GM18517 (cell line): ENCODE results near the gene PDF.
"Not testable (repeated sequence)": the region's sequence is repeated elsewhere in the genome, so short reads cannot be mapped to it uniquely, and the experiment has no call there.

Experiments used
- ATAC-seq: cut with Tn5 transposase; IDR thresholded peaks from one replicate; pipeline ENCODE4 v1.9.1; 2021; ENCODE audit warnings: mild to moderate bottlenecking, moderate library complexity; ENCODE audit not compliant: unreplicated experiment

PDF gene, protein sequence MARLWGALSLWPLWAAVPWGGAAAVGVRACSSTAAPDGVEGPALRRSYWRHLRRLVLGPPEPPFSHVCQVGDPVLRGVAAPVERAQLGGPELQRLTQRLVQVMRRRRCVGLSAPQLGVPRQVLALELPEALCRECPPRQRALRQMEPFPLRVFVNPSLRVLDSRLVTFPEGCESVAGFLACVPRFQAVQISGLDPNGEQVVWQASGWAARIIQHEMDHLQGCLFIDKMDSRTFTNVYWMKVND

DNA sequence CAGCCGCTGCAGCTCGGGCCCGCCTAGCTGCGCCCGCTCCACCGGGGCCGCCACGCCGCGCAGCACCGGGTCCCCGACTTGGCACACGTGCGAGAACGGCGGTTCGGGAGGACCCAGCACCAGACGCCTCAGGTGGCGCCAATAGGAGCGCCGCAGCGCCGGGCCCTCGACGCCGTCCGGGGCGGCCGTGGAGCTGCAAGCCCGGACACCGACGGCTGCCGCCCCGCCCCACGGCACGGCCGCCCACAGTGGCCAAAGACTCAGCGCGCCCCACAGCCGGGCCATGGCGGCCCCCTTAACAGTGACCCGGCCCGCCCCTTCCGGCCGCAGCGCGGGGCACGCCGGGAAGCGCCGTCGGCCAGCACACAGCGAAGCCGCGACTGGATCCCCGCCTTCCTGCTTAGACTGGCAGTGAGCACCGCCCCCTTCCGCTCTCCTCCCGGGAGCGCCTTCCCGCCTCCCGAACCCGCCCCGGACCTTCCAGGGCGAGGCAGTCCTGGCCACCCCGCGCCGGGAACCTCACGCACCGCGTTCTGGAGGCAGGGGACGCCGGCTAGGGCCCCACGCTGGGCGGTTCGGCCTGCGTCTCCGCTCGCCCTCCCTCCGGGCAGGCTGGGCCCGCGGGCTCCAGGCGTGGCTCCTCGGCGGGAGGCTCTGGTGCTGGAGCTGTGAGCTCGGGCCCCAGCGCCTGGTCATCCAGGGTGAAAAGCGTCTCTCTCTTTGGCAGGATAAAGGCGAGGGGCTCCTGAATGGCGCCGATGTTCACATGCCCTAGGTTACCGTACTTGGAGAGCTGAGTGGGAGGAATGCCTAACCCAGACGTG is at the start of gene PDF:
Gene PDF (minus strand): TSS at position 303 of the 824 bp plus-strand sequence. CDS start 18 bp downstream, at position 285.
- peak; percentile 88 for ATAC-seq

DNA sequence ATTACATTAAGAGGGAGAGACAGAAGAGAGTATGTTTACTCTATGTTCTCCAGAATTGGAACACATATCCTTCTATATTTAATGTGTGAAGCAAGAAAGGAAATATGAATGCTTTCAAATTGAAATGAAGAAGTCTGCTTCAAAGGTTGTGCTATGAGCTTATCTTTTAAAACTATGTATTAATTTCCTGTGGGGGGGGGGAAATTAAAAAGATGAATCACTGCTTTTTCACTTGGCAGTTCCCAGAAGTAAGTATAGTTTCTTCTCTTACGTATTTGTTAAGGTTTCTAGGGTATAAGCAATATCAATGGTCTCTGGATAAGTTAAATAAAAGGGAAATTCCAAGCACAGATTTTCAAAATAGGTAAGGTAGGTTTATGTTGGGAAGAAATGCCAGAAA is 48.4 kb upstream of the PDF start:
- ATAC-seq: no peak

DNA sequence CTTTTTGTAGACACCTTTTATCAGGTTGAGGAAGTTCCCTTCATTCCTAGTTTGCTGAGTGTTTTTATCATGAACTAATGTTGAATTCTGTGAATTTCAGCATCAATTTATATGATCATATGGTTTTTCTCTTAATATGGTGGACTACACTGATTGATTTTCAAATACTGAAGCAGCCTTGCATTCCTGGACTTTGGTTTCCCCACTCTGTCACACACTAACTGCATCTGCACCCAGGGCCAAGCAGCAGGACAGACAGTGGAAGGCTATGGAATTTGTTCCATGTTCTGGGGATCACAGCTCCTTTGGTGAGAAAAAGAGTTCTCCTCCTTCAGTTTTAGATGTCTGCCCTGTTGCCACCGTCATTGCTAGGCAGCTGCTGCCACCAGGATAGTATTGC is 47.6 kb upstream of the PDF start:
- ATAC-seq: no peak

DNA sequence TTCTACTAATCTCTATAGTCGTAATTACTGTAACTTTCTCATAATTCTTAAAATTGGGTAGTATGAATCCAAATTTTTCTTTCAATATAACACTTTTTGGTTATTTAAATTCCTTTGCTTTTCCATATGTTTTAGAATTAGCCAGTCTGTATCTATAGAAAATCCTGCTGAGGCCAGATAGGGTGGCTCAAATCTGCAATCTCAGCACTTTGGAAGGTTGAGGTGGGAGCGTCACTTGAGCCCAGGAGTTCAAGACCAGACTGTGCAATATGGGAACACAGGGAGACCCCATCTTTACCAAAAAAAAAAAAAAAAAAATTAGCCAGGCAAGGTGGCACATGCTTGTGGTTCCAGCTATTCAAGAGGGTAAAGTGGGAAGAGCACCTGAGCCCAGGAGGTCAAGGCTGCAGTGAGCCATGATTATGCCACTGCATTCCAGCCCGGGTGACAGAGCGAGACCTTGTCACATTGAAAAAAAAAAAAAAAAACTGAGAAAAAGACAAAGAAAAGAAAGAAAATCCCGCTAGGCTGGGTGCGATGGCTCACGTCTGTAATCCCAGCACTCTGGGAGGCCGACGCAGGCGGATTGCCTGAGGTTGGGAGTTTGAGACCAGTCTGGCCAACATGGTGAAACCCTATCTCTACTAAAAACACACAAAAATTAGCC is 46.1 kb upstream of the PDF start:
- ATAC-seq: no peak

DNA sequence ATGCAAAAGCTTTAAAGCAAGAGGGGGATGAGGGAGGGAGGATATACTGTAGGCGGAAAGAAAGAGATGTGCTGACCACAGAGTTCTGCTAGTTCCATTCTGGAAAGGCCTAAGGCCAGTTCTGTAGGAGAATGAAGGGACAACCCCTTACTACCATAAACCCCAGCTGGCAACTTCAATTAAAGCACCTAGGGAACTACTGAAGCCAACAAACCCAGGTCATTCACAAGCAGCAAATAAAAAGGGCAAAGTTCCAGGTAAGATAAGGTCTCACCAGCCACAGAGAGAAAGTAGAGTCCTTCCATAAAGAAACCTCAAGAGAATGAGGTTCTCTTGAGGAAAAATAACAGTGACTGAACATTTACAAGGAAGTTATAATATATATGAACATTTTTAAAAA is 42.6 kb upstream of the PDF start:
- ATAC-seq: no peak

DNA sequence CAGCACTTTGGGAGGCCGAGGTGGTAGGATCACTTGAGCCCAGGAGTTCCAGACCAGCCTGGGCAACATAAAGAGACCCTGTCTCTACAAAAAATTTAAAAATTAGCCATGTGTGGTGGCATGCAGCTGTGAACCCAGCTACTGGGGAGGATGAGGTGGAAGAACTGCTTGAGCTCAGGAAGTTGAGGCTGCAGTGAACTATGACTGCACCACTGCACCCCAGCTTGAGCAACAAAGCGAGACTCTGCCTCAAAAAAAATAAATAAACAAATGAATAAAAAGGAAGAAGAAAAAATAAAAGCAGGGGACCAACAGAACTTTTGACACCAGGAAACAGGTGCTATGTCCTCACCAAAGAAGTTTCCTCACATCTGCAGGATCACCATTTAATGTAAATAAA is 41.2 kb upstream of the PDF start:
- ATAC-seq: no peak

DNA sequence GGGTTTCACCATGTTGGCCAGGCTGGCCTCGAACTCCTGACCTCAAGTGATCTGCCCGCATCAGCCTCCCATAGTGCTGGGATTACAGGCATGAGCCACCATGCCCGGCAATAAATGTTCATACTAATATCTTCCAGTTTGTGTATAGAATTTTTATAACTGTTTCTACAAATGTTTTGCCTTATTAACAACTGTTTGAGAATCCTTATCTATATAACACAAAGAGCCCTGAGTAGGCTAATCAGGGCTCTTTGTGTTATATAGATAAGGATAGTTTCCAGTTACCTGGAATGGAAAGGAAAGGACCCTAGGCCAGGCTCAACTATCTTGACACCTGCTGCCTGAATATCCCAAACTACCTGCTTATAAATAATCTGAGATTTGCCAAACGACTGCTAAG is 38.5 kb upstream of the PDF start:
- ATAC-seq: no peak

DNA sequence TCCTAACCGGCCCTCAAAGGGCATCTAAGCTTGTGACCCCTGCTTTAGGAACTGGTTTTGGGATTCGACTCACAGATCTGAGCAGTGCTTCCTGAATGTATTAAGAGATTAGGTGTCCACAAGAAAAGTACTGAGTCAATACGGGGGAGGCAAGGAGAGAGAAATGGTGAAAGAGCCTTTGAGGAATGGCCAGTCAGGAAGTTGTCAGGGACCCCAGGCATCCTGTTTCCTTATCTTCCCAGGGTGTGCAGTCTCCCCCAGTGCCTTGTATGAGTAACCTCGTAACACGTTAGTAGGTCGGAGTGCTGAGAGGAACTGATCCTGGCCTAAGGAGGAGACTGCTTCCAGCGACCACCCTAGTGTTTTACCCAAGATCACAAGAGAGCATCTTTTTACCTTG is 37.6 kb upstream of the PDF start:
- ATAC-seq: no peak

DNA sequence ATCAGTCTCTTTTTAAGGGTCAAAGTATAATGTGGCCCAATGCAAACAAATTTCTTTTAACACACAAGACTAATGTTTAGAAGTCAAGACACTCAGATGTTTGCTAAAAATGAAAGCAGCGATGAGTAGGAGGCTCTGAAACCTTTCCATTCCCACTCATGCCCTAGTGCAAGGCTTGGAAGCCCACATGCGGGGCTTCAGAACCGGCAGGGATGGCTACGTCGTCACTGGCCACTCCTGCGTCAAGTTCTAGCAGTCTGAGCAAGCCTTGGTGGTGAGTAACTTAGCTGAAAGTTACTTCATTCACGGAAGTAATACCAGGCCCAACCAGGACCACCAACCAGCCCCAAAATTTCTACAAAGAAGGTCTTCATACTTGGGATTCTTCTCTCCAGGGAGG is 36.0 kb upstream of the PDF start:
- ATAC-seq: no peak

DNA sequence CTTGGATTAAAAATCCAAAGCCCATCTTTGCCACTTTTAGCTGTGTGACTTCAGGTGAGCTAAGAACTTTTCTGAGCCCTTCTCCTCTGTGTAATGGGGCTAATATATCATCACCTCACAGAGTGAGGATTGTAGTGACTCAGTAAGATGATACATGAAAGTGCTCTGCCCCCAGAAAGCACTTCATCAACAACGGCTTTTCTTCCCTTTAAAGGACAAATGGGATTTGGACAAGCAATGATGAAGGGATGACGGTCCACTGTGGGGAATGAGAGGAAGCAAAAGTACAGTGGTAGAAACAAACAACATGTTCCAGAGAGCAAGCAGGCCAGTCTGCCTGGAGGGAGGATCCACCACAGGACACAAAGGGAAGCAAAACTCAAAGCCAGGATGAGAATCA is 35.5 kb upstream of the PDF start:
- no peak for ATAC-seq

DNA sequence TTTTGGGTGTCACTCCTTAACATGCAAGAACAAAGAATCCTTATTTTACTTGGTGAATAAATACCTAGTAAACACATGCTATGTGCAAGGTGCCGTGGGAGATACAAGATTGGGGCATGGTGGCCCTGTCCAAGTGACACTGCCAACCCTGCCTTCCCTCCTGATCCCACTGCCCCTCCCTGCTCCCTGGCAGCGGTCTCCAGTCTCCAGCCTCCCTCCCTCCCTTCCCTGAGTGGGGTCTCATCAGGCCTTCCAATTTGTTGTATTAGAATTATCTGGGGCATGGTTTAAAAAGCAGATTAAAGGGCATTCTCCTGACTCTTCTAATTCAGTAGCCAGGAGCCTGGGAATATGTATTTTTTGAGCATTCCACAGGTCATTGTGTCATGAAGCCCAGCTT is 33.7 kb upstream of the PDF start:
- ATAC-seq: no peak

DNA sequence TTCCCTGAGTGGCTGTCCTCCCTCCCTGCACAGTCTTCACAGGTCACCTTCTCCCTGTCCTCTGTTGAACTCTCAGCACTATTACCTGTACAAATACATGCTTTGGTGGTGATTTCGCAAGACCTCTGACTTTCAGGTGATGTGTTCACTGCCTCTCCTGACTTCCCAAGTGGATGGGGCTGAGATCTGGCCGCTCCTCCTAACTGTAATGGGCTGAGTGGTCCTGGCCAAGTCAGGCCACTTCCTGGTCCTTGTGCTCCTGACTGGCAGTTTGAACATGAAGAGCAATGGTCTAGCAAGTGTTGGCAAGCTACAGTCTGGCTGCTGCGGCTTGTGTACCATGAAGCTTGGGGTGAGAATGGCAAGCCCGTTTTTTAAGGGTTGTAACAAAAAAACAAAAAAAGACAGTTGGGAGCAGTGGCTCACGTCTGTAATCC is 32.9 kb upstream of the PDF start:
- ATAC-seq: no peak

DNA sequence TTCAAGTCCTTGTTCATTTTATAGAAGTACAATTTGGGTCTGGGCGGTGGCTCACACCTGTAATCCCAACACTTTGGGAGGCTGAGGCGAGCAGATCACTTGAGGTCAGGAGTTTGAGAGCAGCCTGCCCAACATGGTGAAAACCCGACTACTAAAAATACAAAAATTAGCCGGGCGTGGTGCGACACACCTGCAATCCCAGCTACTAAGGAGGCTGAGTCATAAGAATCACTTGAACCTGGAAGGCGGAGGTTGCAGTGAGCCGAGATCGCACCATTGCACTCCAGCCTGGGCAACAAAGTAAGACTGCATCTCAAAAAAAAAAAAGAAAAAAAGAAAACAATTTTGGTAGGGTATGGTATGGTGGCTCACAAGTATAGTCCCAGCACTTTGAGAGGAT is 29.7 kb upstream of the PDF start:
- not testable (repeated sequence) for ATAC-seq

DNA sequence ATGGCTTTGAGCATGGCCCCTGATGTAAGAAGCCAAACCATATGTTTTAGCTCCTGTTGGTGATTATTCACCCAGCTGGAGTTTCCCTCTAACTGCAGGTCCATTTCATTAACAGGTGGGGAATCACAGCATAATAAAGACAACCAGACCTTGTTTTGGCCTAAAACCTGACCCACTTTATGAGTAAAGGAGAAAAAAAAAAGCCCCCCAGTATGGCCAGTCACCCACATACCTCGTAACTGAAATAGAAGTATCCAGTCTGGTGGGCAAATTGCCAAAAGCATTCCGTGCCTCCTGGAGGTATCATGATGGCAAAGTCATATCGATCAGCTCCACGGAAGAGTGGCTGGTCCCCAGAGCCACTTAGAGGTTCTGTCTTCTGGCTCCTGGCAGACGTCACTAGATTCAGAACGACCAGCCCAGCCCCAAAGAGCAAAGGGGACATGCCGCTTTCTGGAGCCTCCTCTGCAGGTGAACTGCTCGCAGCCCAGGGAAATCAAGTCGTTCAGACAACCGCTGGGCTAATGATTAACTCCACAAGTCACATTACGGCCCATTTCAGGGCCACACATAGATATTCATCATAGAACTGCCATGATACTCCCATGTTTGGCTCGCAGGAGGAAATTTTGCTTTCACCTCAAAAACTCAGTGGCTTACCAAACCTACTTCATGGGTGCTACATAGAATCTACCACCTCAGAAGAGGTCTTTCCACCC is 21.1 kb upstream of the PDF start, which contains the start of gene TMED6:
Gene TMED6 (minus strand): TSS at position 478 of the 719 bp plus-strand sequence. CDS start 33 bp downstream, at position 445.
- no peak for ATAC-seq

DNA sequence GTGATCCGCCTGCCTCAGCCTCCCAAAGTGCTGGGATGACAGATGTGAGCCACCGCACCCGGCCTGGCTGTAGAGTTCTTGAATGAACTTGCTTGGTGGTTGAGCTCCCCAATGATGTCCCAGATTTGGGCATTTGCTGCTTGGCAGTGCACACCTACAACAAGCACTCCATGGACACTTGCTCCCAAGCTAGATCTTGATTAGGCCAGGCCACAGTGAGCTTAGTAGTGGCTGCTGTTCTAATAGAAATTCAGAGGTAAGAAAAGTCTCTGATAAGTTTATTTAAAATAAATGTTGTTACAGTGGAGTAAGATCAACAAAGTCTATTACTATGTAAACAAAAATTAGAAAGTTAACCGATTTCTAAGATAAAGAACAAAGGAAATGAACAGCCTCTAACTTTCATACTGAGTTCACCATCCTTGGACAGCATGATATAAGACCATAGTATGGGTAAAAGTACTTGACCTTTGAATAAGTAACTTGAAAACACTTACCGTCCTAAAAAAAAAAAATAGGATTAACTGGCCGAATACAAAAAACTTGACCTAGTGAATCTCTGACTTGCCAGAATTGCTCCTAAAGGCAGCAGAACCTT is 20.2 kb upstream of the PDF start:
- no peak for ATAC-seq

DNA sequence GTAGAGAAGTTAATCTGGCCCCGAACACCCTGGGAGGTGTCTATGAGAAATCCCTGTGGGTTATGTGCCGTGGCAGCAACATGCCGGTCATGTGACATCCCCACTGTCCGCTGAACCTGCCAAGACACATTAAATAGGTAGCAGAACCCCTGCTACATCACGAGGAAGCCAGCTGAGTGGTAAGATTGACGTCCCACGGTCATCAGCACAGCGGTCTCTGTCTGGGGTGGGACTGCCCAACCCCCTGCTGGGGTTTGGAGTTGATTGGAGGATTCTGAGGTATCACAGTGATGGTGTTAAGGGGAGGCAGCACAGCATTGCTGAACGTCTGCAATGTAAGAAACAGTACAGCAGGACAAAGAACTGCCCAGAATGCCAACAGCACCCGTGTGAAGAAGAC is 19.1 kb upstream of the PDF start:
- ATAC-seq: no peak

DNA sequence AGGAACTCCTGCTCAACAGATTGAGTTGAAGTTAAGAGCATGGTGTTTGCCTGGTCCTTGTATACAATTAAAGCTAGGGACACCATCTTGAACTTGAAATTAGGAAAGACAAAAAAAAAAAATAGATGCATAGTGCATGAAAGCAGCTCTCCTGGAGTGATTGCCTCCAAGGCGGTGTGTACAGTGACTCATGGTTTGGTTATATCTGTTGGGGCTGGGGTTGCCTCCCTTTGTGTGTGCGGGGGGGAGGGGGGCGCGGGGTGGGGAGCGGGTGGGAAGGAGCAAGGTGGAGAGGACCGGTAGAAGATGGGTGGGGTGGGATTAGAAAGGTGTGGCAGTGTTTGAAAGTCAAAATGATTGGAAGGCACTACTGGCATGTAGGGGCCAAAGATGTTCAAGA is 17.8 kb upstream of the PDF start:
- no peak for ATAC-seq

DNA sequence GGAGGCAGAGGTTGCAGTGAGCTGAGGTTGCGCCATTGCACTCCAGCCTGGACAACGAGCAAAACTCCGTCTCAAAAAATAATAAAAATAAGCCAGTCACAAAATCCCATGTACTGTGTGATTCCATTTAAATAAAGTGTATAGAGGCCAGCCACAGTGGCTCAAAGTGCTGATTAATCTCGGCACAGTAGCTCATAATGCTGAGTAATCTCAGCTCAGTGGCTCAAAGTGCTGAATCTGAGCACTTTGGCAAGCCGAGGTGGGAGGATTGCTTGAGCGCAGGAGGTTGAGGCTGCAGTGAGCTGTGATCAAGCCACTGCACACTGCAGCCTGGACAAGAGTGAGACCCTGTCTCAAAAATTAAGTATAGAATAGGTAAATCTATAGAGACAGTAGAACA is 16.3 kb upstream of the PDF start:
- ATAC-seq: no peak

DNA sequence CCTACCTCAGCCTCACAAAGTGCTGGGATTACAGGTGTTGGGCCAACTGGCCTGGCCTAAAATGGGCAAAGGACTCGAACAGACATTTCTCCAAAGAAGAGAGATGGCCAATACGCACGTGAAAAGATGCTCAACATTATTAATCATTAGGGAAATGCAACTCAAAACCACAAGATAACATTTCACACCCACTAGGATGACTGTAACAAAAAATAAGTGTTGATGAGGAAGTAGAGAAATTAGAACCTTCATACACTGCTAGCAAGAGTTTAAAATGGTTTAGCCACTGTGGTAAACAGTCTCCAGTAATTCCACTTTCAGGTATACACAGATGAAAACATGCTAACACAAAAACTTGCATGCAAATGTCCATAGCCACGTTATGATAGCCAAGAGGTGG is 15.5 kb upstream of the PDF start:
- no peak for ATAC-seq

DNA sequence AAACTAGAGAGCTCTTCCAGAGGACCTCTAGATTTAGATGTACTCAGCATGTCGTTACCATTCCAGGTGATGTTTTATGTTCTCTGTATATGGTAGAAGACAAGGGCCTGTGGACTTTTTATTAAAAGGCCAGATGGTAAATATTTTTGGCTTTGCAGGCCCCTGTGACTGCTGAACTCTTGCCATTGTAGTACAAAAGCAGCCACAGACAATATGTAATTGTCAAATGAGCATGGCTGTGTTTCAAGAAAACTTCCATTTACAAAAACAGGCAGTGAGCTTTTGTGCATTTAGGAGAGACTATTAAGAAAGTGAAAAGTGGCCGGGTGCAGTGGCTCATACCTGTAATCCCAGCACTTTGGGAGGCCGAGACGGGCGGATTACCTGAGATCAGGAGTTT is 13.8 kb upstream of the PDF start:
- no peak for ATAC-seq

DNA sequence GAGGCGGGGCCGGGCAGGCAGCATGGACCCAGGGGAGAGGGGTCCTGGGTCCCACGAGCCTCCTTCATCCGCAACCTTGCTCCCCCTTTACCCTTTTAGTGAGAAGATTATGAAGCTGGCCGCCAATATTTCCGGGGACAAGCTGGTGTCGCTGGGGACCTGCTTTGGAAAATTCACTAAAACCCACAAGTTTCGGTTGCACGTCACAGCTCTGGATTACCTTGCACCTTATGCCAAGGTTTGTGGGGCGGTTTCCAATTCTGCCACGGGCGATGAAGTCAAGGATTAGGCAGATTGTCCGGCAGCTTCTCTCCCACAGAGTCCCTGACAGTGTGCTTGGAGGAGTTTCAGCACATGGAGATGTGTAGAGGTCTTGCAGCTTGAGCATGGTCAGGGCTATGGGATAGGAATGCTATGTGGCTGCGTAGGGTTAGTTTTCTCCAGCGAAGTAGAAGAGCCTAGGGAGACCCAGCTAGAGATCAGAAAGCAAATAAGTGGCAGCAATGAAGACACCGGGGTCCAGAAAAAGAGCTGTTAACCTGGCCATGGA is 9.8 kb upstream of the PDF start:
- ATAC-seq: no peak
